ENCODE measurements around the gene LSS.

The LSS gene

DNA sequence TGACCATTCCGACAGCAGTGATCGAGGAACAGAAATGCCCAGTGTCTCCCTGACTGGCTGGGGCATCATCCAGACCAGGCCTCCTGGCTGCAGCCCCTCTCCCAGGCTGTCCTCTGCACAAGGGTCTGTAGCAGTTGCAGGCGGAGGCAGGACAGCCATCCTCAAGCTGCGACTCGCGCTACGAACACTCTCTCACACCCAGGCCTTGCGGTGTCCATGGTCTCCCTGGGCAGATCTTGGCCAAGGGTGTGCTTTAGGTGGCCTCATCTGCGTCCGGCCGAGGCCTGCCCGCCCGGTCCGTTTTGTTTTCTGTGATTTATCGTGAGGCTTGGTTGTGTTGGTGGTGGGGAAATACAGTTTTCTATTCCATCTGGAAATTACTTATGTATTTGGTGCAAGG, 88.9 kb downstream of the LSS start:
- no peak for DNase-seq (ENCODE audit: low read depth in 3 of 3)

DNA sequence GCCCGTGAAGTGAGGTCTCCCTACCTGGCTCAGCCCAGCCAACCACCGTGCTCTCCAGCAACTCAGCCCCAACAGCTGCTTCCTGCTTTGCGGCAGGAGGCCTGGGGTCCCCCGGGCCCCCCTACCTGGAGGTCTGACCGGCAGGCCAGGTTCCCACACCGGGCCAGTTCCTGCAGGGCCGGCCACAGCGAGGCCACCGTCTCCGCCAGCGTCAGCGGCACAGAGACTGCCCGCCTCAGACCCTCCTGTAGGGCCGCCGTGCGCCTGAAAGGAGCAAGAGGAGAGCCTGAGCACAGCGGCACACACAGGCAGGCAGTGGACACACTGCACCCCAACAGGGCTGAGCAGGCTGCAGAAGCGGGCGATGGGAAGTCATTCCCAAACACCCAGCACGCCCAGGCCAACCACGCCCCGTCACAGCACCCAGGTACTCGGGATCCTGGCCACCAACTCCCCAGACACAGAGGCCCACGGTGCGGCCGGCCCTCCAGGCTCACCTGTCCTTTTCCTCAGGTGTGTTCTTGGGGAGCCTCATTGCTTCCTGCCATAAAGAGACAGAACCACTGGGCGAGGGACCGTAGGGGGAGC, 90.1 kb downstream of the LSS start:
- no peak for DNase-seq (ENCODE audit: low read depth in 3 of 3)
